ENCODE results near the gene ZFAND6.

The ZFAND6 gene

DNA sequence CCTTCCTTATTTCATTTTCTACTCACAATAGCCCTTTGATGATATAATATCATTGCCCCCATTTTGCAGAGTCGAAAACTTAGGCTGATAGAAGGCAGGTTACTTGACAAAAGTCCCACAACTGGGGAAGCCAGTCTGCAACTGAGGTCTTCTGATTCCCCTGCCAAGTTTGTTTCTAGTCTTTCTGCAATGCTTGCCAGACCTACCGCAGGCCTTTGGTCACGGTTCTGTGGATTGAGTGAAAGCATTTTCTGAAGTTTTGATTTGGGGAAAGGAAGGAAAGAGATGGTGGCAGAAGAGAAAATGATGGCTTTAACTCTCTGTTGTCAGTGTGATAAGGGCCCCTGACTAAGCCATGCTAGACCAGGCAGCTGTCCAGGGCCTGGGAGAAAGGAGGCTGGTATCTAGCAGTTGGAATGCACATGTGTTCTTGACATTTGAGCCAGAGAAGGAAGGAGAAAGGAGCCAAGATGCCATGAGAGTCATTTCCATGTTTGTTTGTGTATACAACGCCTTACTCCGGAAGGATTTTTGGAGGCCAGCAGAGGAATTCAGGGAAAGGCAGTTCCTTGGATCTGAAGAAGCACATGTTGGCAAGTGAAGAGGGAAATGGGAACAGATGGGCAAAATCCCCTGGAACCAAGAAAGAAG is 123.3 kb downstream of the ZFAND6 start:
- no peaks in the 10 kb centered on the region for H3K27me3 ChIP-seq (ENCODE audit: control insufficient read depth, low read length)
- H3K4me3 ChIP-seq (ENCODE audit: low read length) = no peak overlapping the region
- H3K4me1 ChIP-seq (ENCODE audit: control insufficient read depth, low read length) = no peaks in the 10 kb centered on the region
- no peaks in the 10 kb centered on the region for H3K9me3 ChIP-seq (ENCODE audit: control insufficient read depth, insufficient read depth, low read length)
- no peaks in the 10 kb centered on the region for H3K36me3 ChIP-seq (ENCODE audit: control insufficient read depth, low read length)
- no peaks in the 10 kb centered on the region for H4K20me1 ChIP-seq (ENCODE audit: control insufficient read depth, insufficient read depth, low read depth, low read length)
- H3K9me2 ChIP-seq (replicated peaks; ENCODE audit: control insufficient read depth, low read length) = no peaks in the 10 kb centered on the region
- H3K27ac ChIP-seq (ENCODE audit: low read depth, low read length) = no peak overlapping the region
- H3K79me2 ChIP-seq (ENCODE audit: control insufficient read depth, low read length) = no peaks in the 10 kb centered on the region
- H3F3A ChIP-seq (ENCODE audit: control insufficient read depth, insufficient read depth) = no peaks in the 10 kb centered on the region
- TF ChIP-seq CTCF (IDR thresholded peaks at IDR 0.05; ENCODE audit: low read depth, low read length, poor library complexity, severe bottlenecking) (no peak), EZH2phosphoT487 (IDR thresholded peaks at IDR 0.05; ENCODE audit: borderline replicate concordance, low read length) (no peak)
- H3K4me2 ChIP-seq (ENCODE audit: low read length) = no peak overlapping the region

- TF ChIP-seq CTCF (IDR thresholded peaks at IDR 0.05; ENCODE audit: low read depth, low read length, poor library complexity, severe bottlenecking) (no peak), EZH2phosphoT487 (IDR thresholded peaks at IDR 0.05; ENCODE audit: borderline replicate concordance, low read length) (no peak)
- no peaks in the 10 kb centered on the region for H3K36me3 ChIP-seq (ENCODE audit: control insufficient read depth, low read length)
- no peaks in the 10 kb centered on the region for H4K20me1 ChIP-seq (ENCODE audit: control insufficient read depth, insufficient read depth, low read depth, low read length)
- H3K9me2 ChIP-seq (replicated peaks; ENCODE audit: control insufficient read depth, low read length) = no peaks in the 10 kb centered on the region
- H3K4me1 ChIP-seq (ENCODE audit: control insufficient read depth, low read length) = no peaks in the 10 kb centered on the region
- H3F3A ChIP-seq (ENCODE audit: control insufficient read depth, insufficient read depth) = no peaks in the 10 kb centered on the region
- no peaks in the 10 kb centered on the region for H3K9me3 ChIP-seq (ENCODE audit: control insufficient read depth, insufficient read depth, low read length)
- H3K27me3 ChIP-seq (ENCODE audit: control insufficient read depth, low read length) = no peaks in the 10 kb centered on the region
- H3K27ac ChIP-seq (ENCODE audit: low read depth, low read length) = no peak overlapping the region
- H3K79me2 ChIP-seq (ENCODE audit: control insufficient read depth, low read length) = no peaks in the 10 kb centered on the region
- no peak overlapping the region for H3K4me3 ChIP-seq (ENCODE audit: low read length)
- H3K4me2 ChIP-seq (ENCODE audit: low read length) = no peak overlapping the region
Observed at GRCh38 chr15:80183306-80183705, 123.8 kb downstream of the ZFAND6 start.

DNA sequence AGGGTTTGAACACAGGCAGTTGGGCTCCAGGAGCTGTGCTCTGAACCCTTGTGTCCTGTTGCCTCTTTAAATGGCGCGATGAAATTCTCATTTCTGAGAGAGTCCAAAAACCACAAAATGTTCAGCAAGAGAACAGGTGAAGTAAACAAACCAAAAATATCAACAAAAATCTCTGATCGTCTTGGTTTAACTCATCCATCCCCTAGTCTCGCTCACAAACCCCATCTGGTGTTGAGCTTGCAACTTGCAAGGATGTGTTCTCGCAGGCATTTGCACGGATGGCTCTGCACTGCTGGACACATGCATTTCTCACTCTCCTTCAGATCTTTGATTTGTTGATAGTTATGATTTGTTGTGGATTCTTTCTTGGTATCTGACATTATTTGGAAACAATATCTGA is 124.4 kb downstream of the ZFAND6 start:
- no peak overlapping the region for H3K4me3 ChIP-seq (ENCODE audit: low read length)
- no peaks in the 10 kb centered on the region for H3F3A ChIP-seq (ENCODE audit: control insufficient read depth, insufficient read depth)
- no peaks in the 10 kb centered on the region for H3K4me1 ChIP-seq (ENCODE audit: control insufficient read depth, low read length)
- no peaks in the 10 kb centered on the region for H4K20me1 ChIP-seq (ENCODE audit: control insufficient read depth, insufficient read depth, low read depth, low read length)
- TF ChIP-seq EZH2phosphoT487 (IDR thresholded peaks at IDR 0.05; ENCODE audit: borderline replicate concordance, low read length) = no peak
- no peak for TF ChIP-seq CTCF (IDR thresholded peaks at IDR 0.05; ENCODE audit: low read depth, low read length, poor library complexity, severe bottlenecking)
- H3K79me2 ChIP-seq (ENCODE audit: control insufficient read depth, low read length) = no peaks in the 10 kb centered on the region
- no peaks in the 10 kb centered on the region for H3K9me3 ChIP-seq (ENCODE audit: control insufficient read depth, insufficient read depth, low read length)
- H3K9me2 ChIP-seq (replicated peaks; ENCODE audit: control insufficient read depth, low read length) = no peaks in the 10 kb centered on the region
- no peak overlapping the region for H3K27ac ChIP-seq (ENCODE audit: low read depth, low read length)
- H3K4me2 ChIP-seq (ENCODE audit: low read length) = no peak overlapping the region
- no peaks in the 10 kb centered on the region for H3K36me3 ChIP-seq (ENCODE audit: control insufficient read depth, low read length)
- H3K27me3 ChIP-seq (ENCODE audit: control insufficient read depth, low read length) = no peaks in the 10 kb centered on the region
